Naive thymus-derived CD8-positive, alpha-beta T cell (primary cell): Measurements from ENCODE around the gene RPA4. TPM values are rescaled to one million over a fixed set of nuclear protein-coding genes. Genes with fewer than 3 reads are reported as not detected.
"Not testable (repeated sequence)": the region's sequence is repeated elsewhere in the genome, so short reads cannot be mapped to it uniquely, and the experiment has no call there.

Experiments used
- ATAC-seq, 2 donors: fragments of 150-1000 bp; cut with Tn5 transposase in 1 of 2; sonication (Bioruptor Pico), chemical (Tn5 transposase) in 1 of 2; 1 replicate in 1 of 2; 2 replicates in 1 of 2; pipeline ENCODE4 v1.10.0; 2021; ENCODE audit warnings: mild to moderate bottlenecking in 2 of 2, moderate library complexity in 2 of 2
- POLR2A ChIA-PET: fragments of 350-600 bp; sonication (Branson Sonifier 250); formaldehyde crosslinking; loops from one replicate; lab custom pipeline; 2021; ENCODE audit warnings: antibody characterized with exemption; lab: Charles Lee
- DNase-seq, 10 donors: peaks; one replicate each; pipeline versions ENCODE4 v3.0.0 to v3.0.0-alpha.2; 2020 to 2022
- H3K27ac Mint-ChIP-seq, 10 donors: one replicate each; pipeline ENCODE4 v1.8.0; 2020 to 2022; ENCODE audit warnings: mild to moderate bottlenecking in 10 of 10, mixed read lengths in 10 of 10, moderate library complexity in 4 of 10, inconsistent platforms in 1 of 10
- H3K27me3 Mint-ChIP-seq, 5 donors: one replicate each; pipeline ENCODE4 v1.8.0; 2021 to 2022; ENCODE audit warnings: mixed read lengths in 5 of 5
- H3K36me3 Mint-ChIP-seq, 3 donors: one replicate each; pipeline ENCODE4 v1.8.0; 2020 to 2022; ENCODE audit warnings: mixed read lengths in 3 of 3, mild to moderate bottlenecking in 2 of 3, inconsistent platforms in 1 of 3
- H3K4me1 Mint-ChIP-seq, 4 donors: one replicate each; pipeline ENCODE4 v1.8.0; 2021 to 2022; ENCODE audit warnings: mixed read lengths in 4 of 4
- H3K4me3 Mint-ChIP-seq, 10 donors: one replicate each; pipeline ENCODE4 v1.8.0; 2020 to 2022; ENCODE audit warnings: mild to moderate bottlenecking in 10 of 10, mixed read lengths in 10 of 10, moderate library complexity in 6 of 10, inconsistent platforms in 1 of 10
- H3K9me3 Mint-ChIP-seq, 9 donors: one replicate each; pipeline ENCODE4 v1.8.0; 2020 to 2022; ENCODE audit warnings: mixed read lengths in 9 of 9, mild to moderate bottlenecking in 3 of 9, inconsistent platforms in 1 of 9, moderate library complexity in 1 of 9
- polyA plus RNA-seq, 3 donors: library from polyadenylated mRNA; unstranded; fragments of 300-500 nt; fragmentation: Illumina TruSeq; gene quantifications; one replicate each; pipeline ENCODE4 v1.2.3, GENCODE V29; 2021
- total RNA-seq, 8 experiments: library from RNA in 2 of 8; stranded (reverse) in 2 of 8; gene quantifications; one replicate each; pipeline ENCODE4 v1.2.3 and lab custom pipeline; 2021 to 2026

Gene RPA4, protein sequence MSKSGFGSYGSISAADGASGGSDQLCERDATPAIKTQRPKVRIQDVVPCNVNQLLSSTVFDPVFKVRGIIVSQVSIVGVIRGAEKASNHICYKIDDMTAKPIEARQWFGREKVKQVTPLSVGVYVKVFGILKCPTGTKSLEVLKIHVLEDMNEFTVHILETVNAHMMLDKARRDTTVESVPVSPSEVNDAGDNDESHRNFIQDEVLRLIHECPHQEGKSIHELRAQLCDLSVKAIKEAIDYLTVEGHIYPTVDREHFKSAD
- under 1 TPM; 0.31 to 0.41 TPM for total RNA-seq
- polyA plus RNA-seq: under 1 TPM in 1 of 3 donors, not detected in 2; 0.09 TPM
- total RNA-seq (lab: John Stamatoyannopoulos, UW): 0 to 0.36 (median 0.13) reads per million in 6 experiments

DNA sequence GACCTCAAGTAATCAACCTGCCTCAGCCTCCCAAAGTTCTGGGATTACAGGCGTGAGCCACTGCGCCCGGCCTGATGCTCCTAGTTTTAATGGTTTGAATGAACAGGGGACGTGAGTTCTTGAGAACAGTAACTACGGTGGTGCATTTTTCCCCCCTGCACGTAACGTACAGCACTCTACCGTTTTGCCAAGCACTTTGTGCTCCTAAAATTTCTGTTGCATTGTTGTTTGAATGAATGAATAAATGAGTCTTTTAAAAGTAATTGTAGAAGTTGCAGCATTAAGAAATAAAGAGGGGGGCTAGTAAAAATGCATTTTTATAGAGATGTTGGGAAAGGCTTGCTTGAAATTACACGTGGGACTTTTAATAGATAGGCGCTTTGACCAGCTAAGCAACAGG lies at the start of gene RPA4:
Gene RPA4, plus strand, starts transcription at position 301 of the 400 bp plus-strand sequence. CDS start 403 bp downstream, outside the sequence.
- DNase-seq: no peak
- Mint-ChIP-seq H3K27me3 (no peaks in the 10 kb centered on the region), H3K9me3 (no peaks in the 10 kb centered on the region), H3K4me1 (no peaks in the 10 kb centered on the region), H3K36me3 (peaks cover 0 to 11% (median 5%) of the 10 kb centered on the region in 3 donors), H3K4me3 (no peak within 1 kb of the TSS), H3K27ac (no peak within 1 kb of the TSS)
- no peak for ATAC-seq
- POLR2A ChIA-PET: no interaction called here

- DNase-seq: no peak
- POLR2A ChIA-PET: no interaction called here
- ATAC-seq: no peak
- Mint-ChIP-seq H3K4me1 (no peaks in the 10 kb centered on the region), H3K36me3 (peaks cover 0 to under 1% (median 0%) of the 10 kb centered on the region in 3 donors), H3K27me3 (no peaks in the 10 kb centered on the region), H3K27ac (no peak overlapping the region), H3K9me3 (no peaks in the 10 kb centered on the region), H3K4me3 (no peak overlapping the region)
Measured at GRCh38 chrX:96834137-96834536, 49.6 kb upstream of the RPA4 start.

DNA sequence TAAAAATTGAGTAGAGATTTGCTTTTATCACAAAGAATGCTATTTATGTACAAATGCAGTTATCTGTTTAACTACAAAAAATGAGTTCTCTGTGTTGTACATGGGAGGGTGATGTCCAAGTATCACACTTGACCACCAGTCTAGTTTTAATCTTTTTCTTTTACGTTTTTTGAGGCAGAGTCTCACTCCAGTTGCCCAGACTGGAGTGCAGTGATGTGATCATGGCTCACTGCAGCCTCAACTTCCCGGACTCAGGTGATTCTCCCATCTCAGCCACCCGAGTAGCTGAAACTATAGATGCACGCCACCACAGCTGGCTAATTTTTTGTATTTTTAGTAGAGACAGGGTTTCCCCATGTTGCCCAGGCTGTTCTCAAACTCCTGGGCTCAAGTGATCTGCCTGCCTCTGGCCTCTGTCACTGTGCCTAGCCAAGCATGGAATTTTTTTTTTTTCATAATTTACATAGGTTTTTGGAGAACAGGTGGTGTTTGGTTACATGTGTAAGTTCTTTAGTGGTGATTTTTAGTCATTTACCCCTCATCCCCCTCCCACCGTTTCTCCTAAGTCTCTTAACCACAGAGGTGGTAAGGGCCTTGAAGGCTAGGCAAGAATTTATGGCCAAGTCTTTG lies 47.9 kb upstream of the RPA4 start:
- ATAC-seq (no peak), DNase-seq (no peak)
- H3K4me3 Mint-ChIP-seq: no peak overlapping the region
- H3K36me3 Mint-ChIP-seq: no peaks in the 10 kb centered on the region
- H3K27ac Mint-ChIP-seq: no peak overlapping the region
- POLR2A ChIA-PET: no interaction called here
- H3K9me3 Mint-ChIP-seq: no peaks in the 10 kb centered on the region
- no peaks in the 10 kb centered on the region for H3K4me1 Mint-ChIP-seq
- no peaks in the 10 kb centered on the region for H3K27me3 Mint-ChIP-seq

DNA sequence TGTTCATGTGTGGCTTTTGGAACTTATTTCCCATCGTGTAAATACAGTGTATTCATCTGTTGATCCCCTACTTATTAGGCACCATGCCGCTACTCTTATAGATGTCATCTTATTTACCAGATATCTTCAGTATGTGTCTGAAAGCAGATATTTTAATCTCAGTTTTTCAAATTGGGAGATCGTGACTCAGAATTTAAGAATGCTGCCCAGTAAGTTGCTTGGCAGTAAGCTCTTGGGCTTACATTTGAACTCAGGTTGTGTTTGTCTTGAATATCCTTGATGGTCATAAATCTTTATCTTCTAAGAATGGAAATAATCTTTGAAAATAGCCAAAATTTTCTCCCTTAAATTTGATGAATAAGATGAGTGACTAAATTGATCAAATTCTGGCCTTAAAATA lies 45.9 kb upstream of the RPA4 start:
- Mint-ChIP-seq H3K9me3 (peaks cover 0 to 3% (median 0%) of the 10 kb centered on the region in 9 donors), H3K27ac (no peak overlapping the region), H3K27me3 (no peaks in the 10 kb centered on the region), H3K4me1 (no peaks in the 10 kb centered on the region), H3K36me3 (no peaks in the 10 kb centered on the region), H3K4me3 (no peak overlapping the region)
- POLR2A ChIA-PET: no interaction called here
- no peak for DNase-seq
- ATAC-seq: no peak

- no peak for DNase-seq
- Mint-ChIP-seq H3K9me3 (peaks cover 0 to 3% (median 0%) of the 10 kb centered on the region in 9 donors), H3K27ac (no peak overlapping the region), H3K36me3 (no peaks in the 10 kb centered on the region), H3K4me3 (no peak overlapping the region), H3K27me3 (no peaks in the 10 kb centered on the region), H3K4me1 (no peaks in the 10 kb centered on the region)
- POLR2A ChIA-PET: no interaction called here
- ATAC-seq: no peak
Measured at GRCh38 chrX:96838537-96838936, 45.2 kb upstream of the RPA4 start.

GRCh38 chrX:96841325-96841724 lies 42.4 kb upstream of the RPA4 start:
- Mint-ChIP-seq H3K4me3 (no peak overlapping the region), H3K27ac (no peak overlapping the region), H3K36me3 (no peaks in the 10 kb centered on the region), H3K4me1 (no peaks in the 10 kb centered on the region), H3K27me3 (no peaks in the 10 kb centered on the region), H3K9me3 (peaks cover 0 to 3% (median 0%) of the 10 kb centered on the region in 9 donors)
- POLR2A ChIA-PET: no interaction called here
- no peak for ATAC-seq
- no peak for DNase-seq

DNA sequence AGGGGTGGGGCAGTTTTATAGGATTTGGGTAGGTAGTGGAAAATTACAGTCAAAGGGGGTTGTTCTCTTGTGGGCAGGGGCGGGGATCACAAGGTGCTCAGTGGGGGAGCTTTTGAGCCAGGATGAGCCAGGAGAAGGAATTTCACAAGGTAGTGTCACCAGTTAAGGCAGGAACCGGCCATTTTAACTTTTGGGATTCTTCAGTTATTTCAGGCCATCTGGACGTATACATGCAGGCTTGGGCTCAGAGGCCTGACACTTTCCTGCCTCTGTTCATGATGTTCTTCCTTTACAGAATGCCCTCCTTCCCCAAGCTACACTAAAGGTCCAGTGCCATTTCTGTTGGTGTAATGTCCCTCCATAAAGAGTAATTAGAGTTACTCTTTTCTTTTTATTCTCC lies 41.8 kb upstream of the RPA4 start:
- ATAC-seq, H3K36me3 Mint-ChIP-seq, H3K9me3 Mint-ChIP-seq, H3K4me1 Mint-ChIP-seq, H3K27me3 Mint-ChIP-seq, DNase-seq, POLR2A ChIA-PET, H3K4me3 Mint-ChIP-seq, H3K27ac Mint-ChIP-seq: not testable (repeated sequence)

- POLR2A ChIA-PET: no interaction called here
- Mint-ChIP-seq H3K4me3 (no peak overlapping the region), H3K9me3 (peaks cover 0 to 3% (median 0%) of the 10 kb centered on the region in 9 donors), H3K36me3 (no peaks in the 10 kb centered on the region), H3K27ac (no peak overlapping the region), H3K27me3 (no peaks in the 10 kb centered on the region), H3K4me1 (no peaks in the 10 kb centered on the region)
- no peak for ATAC-seq
- no peak for DNase-seq
Measured at GRCh38 chrX:96843566-96843965, 40.1 kb upstream of the RPA4 start.

- DNase-seq: no peak
- Mint-ChIP-seq H3K9me3 (no peaks in the 10 kb centered on the region), H3K4me3 (no peak overlapping the region), H3K27me3 (no peaks in the 10 kb centered on the region), H3K36me3 (no peaks in the 10 kb centered on the region), H3K4me1 (no peaks in the 10 kb centered on the region), H3K27ac (no peak overlapping the region)
- POLR2A ChIA-PET: no interaction called here
- no peak for ATAC-seq
Measured at GRCh38 chrX:96846841-96847240, 36.9 kb upstream of the RPA4 start.

DNA sequence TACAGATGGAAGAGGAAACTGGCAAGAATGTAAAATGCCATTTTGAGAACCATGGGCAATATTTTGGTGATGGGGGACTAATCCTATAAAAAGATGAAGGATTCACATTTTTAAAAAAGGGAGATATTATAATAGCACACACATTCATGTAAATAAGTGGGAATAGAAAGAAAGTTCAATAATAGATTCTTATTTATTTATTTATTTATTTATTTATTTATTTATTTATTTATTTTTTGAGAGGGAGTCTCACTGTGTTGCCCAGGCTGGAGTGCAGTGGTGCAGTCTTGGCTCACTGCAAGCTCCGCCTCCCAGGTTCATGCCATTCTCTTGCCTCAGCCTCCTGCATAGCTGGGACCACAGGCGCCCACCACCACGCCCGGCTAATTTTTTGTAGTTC lies 24.3 kb upstream of the RPA4 start:
- POLR2A ChIA-PET, DNase-seq, H3K9me3 Mint-ChIP-seq, H3K27me3 Mint-ChIP-seq, H3K36me3 Mint-ChIP-seq, H3K4me1 Mint-ChIP-seq, ATAC-seq, H3K27ac Mint-ChIP-seq, H3K4me3 Mint-ChIP-seq: not testable (repeated sequence)

- Mint-ChIP-seq H3K9me3 (peaks cover 0 to 2% (median 0%) of the 10 kb centered on the region in 9 donors), H3K27me3 (no peaks in the 10 kb centered on the region), H3K36me3 (no peaks in the 10 kb centered on the region), H3K27ac (no peak overlapping the region), H3K4me3 (no peak overlapping the region), H3K4me1 (peaks cover 0 to 8% (median 0%) of the 10 kb centered on the region in 4 donors)
- DNase-seq (no peak), ATAC-seq (no peak)
- POLR2A ChIA-PET: no interaction called here
Measured at GRCh38 chrX:96861218-96861617, 22.5 kb upstream of the RPA4 start.

DNA sequence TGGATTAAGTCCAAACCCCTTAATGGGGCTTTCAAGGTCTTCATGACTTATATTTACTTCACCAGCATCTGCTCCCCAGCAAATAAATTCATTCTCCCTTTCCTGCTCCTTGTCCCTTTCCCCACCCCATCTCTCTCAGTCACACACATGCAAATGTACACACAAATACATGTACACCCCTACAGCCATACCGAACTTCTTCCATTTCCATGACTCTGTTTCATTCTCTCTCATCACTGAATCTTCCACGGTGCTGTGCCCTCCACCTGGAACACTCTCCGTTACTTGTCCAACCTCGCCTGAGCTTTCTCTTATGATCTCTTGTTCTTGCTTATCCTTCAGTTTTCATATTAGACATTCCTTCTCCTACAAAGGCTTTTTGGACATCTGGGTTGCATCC lies 22.0 kb upstream of the RPA4 start:
- no peak overlapping the region for H3K27ac Mint-ChIP-seq
- ATAC-seq (no peak), DNase-seq (no peak)
- peaks cover 0 to 8% (median 0%) of the 10 kb centered on the region in 4 donors for H3K4me1 Mint-ChIP-seq
- H3K27me3 Mint-ChIP-seq: no peaks in the 10 kb centered on the region
- H3K36me3 Mint-ChIP-seq: no peaks in the 10 kb centered on the region
- POLR2A ChIA-PET: no interaction called here
- peaks cover 0 to 1% (median 0%) of the 10 kb centered on the region in 9 donors for H3K9me3 Mint-ChIP-seq
- H3K4me3 Mint-ChIP-seq: no peak overlapping the region

DNA sequence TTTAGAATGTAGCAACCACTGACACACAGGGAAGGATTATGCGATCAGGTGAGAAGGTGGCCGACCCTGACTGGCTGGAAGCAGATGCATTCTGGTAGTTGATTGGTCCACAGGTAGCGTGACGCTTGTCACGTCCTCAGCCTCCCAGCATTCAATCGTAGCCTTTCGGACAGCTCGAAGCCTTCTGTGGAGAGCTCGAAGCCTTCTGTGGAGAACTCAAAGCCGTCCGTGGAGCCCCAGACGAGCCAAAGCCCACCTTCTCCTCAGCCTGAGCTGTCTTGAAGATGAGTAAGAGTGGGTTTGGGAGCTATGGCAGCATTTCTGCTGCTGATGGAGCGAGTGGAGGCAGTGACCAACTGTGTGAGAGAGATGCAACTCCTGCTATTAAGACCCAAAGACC lies 319 bp downstream of the RPA4 start:
- H3K36me3 Mint-ChIP-seq: peaks cover 0 to 11% (median 5%) of the 10 kb centered on the region in 3 donors

More for the DNA sequence above, 319 bp downstream of the RPA4 start:
- POLR2A ChIA-PET: no interaction called here
- ATAC-seq (no peak), DNase-seq (no peak)
- Mint-ChIP-seq H3K9me3 (no peaks in the 10 kb centered on the region), H3K27ac (no peak overlapping the region), H3K4me1 (no peaks in the 10 kb centered on the region), H3K27me3 (no peaks in the 10 kb centered on the region), H3K4me3 (no peak overlapping the region)
